ENCODE data around the gene TSPEAR.
"Not testable (repeated sequence)": the region's sequence is repeated elsewhere in the genome, so short reads cannot be mapped to it uniquely, and the experiment has no call there.

The TSPEAR gene

DNA sequence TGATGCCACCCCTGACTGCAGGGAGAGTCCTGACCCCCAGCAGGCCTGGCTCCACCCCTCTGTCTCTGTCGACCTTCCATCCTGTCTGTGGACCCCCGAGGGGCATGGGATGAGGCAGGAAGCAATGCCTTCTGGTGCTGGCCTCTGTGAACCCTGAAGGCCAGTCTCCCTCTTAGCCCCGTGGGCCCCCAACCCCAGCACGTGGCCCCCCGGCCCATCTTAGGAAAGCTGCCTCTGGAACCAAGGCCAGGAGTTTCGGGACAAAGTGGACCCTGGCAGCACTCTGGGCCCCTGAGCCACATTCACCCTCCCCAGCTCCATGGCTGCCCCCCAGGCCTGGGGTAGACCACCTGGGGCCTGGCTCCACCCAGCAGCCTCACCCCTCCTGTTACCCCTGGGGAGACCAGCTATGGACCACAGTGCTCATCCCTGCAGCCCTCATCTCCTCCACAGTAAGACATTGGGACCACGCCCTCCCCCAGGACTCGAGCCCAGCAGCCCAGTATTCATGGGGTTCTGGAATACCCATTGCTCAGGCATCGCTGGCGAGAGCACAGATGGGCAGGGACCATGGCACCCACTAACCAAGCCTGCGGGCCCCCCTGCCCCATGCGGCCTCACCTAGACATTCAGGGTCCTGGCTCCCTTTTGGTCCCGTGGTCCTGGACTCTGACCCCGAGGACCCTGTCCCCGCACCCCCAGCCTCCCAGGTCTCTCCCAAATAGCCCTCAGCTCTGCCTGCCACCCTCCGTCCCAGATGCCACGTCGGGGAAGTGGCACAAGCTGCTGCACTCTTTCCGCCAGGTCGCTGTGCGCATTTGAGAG, 72.7 kb downstream of the TSPEAR start:
- Mint-ChIP-seq H3K27ac (peak overlapping the region; percentile 36), H3K36me3 (ENCODE audit: low read depth) (peaks cover 13% of the 10 kb centered on the region), H3K9me3 (peaks cover 45% of the 10 kb centered on the region), H3K27me3 (ENCODE audit: low read depth) (peaks cover 29% of the 10 kb centered on the region)
- not testable (repeated sequence) for H3K4me1 Mint-ChIP-seq (ENCODE audit: low read depth); H3K4me3 Mint-ChIP-seq

DNA sequence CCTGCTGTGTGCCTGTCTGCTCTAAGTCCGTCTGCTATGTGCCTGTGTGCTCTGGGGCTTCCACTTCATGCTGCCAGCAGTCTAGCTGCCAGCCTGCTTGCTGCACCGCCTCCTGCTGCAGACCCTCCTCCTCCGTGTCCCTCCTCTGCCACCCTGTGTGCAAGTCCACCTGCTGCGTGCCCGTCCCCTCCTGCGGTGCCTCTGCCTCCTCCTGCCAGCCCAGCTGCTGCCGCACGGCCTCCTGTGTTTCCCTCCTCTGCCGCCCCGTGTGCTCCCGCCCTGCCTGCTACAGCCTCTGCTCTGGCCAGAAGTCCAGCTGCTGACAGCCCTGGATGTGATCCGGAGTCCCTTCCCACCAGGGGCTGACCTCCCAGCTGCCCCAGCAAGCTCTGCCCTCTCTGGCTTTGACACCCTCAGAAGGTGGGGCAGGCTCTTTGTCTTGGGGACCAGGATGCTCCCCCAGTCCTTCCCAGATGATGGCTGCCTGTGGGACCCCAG, 73.5 kb downstream of the TSPEAR start:
- Mint-ChIP-seq H3K27ac (peak overlapping the region; percentile 55), H3K27me3 (ENCODE audit: low read depth) (peaks cover 36% of the 10 kb centered on the region), H3K9me3 (peaks cover 43% of the 10 kb centered on the region), H3K36me3 (ENCODE audit: low read depth) (peaks cover 16% of the 10 kb centered on the region)
- not testable (repeated sequence) for H3K4me3 Mint-ChIP-seq; H3K4me1 Mint-ChIP-seq (ENCODE audit: low read depth)

DNA sequence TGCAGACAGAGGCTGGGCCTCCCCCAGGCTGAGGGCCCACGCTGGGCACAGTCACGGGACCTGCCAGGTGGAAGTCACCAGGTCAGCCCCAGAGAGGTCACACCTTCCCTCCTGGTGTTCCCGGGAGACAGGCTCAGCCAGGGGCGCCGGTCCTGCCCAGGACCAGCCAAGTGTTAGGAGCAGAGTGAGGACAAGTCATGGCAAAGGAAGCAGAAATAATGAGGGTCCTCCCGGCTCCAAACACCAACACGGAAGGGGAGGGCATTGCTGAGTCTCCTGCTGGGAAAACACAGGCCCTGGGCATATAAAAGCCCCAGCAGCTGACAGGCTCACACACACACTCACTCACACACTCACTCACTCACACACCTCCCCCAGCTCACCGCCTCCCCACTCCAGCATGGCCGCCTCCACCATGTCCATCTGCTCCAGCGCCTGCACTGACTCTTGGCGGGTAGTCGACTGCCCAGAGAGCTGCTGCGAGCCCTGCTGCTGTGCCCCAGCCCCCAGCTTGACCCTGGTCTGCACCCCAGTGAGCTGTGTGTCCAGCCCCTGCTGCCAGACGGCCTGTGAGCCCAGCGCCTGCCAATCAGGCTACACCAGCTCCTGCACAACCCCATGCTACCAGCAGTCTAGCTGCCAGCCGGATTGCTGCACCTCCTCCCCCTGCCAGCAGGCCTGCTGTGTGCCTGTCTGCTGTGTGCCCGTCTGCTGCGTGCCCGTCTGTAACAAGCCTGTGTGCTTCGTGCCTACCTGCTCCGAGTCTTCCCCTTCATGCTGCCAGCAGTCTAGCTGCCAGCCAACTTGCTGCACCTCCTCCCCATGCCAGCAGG, 74.1 kb downstream of the TSPEAR start, which contains the start of gene KRTAP10-10:
KRTAP10-10 (plus strand) TSS at position 339 of the 833 bp plus-strand sequence; CDS start at position 401, 62 bp downstream.
- no peak within 1 kb of the TSS for H3K4me3 Mint-ChIP-seq
- peaks cover 36% of the 10 kb centered on the region for H3K27me3 Mint-ChIP-seq (ENCODE audit: low read depth)
- peaks cover 44% of the 10 kb centered on the region for H3K9me3 Mint-ChIP-seq
- peaks cover 14% of the 10 kb centered on the region for H3K36me3 Mint-ChIP-seq (ENCODE audit: low read depth)
- peak within 1 kb of the TSS; percentile 55 for H3K27ac Mint-ChIP-seq
- H3K4me1 Mint-ChIP-seq (ENCODE audit: low read depth), result no peaks in the 10 kb centered on the region

DNA sequence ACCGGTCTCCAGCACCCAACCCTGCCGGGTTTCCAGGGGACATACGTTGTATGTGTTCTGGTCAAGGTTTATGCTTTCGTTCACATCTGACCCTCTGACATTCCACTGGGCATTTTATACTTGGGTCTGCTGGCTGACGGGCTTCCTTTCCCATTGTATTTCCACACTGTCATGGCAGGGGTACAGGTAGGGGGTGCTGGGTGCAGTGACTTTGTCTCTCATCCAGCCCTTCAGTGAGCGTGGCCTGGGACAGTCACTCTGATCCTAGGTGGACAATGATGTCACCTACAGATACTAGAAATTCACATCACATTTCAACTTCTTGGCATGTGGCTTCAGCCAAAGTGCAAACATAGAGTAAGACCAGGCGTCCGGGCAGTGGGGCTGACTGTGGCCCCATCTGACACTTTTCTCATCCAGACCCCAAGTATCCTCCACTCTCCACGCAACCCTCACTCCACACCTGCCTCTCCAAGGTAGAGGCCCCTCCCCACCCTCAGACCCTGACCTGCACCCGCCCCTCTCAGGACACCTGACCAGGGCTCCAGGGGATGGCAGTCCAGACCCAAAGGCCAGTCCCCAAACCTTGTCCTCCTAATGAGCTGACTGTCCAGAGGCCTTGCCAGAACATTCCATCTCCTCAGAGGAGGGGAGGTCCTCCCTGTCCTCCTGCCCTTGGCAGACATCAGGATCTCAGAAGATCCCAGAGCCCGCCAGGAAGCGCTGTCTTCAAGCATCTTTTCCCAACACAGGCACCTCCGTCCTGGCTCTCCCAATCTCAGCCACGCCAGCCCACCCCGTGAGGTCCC, 75.0 kb downstream of the TSPEAR start:
- H3K36me3 Mint-ChIP-seq (ENCODE audit: low read depth), result peaks cover 17% of the 10 kb centered on the region
- H3K9me3 Mint-ChIP-seq, result peaks cover 45% of the 10 kb centered on the region
- H3K27ac Mint-ChIP-seq, result no peak overlapping the region
- H3K27me3 Mint-ChIP-seq (ENCODE audit: low read depth), result peaks cover 41% of the 10 kb centered on the region
- H3K4me3 Mint-ChIP-seq, result no peak overlapping the region
- H3K4me1 Mint-ChIP-seq (ENCODE audit: low read depth), result no peaks in the 10 kb centered on the region

DNA sequence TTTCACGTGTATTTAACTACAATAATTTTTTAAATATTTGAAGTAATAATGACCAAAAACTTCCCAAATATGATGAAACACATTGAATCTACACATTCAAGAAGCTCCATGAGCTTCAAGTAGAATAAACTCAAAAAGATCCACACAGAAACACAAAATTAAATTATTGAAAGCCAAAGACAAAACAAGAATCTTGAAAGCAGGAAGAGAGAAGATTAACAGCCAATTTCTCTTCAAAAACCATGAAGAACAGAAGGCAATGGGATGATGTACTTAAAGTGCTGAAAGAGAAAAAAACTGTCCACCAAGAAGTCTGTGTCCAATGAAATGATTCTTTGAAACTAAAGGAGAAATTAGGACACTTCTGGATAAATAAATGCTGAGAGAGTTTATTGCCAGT, 79.3 kb downstream of the TSPEAR start:
- peaks cover 45% of the 10 kb centered on the region for H3K9me3 Mint-ChIP-seq
- H3K36me3 Mint-ChIP-seq (ENCODE audit: low read depth), result peaks cover 21% of the 10 kb centered on the region
- H3K4me3 Mint-ChIP-seq, result no peak overlapping the region
- peaks cover 6% of the 10 kb centered on the region for H3K4me1 Mint-ChIP-seq (ENCODE audit: low read depth)
- peaks cover 46% of the 10 kb centered on the region for H3K27me3 Mint-ChIP-seq (ENCODE audit: low read depth)
- no peak overlapping the region for H3K27ac Mint-ChIP-seq

DNA sequence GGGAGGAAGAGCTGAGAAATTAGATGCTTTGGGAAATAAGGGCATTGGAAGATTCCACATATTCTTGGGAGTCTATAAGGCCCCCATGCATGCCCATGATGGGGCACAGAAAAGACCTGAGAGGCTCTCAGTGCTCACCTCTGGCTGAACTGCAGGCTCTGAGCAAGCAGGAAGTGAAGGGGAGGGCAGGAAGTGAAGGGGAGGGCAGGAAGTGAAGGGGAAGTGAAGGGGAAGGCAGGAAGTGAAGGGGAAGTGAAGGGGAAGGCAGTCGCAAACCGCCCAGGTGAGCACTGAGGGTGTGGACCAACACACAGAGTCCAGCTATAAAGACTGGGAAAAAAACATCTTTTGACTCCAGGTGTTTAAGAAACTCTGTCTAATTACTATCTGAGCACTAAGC, 80.9 kb downstream of the TSPEAR start:
- no peak overlapping the region for H3K4me3 Mint-ChIP-seq

DNA sequence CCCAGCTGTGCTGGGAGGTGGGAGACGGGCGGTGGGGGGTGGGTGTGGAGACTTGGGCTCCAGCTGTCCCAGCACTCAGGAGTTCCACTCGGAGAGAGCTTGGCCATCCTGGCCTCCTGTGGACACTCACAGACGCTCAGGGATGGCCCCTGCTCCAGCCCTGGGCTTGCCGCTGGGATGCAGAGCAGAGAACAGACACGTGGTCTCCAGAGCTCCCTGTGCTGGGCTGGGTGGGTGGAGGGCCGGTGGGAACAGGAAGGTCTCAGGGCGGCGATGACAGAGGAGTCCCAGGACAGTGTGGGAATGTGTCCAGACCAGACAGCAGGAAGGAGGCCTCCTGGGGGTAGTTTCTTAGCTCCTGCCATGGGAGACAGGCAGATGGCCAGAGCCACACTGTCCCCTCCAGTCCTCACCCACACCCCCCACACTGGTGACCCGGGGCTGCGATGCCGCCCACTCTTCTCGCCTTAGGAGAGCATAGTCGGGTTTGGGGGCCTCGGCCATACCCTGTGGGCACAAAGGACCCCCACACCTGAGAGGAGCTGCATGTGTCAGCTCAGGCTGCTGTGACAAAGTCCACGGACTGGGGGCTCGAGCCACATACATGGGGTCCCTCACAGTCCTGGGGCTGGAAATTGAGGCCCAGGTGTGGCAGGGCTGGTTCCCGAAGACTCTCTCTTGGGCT, 82.5 kb downstream of the TSPEAR start:
- Mint-ChIP-seq H3K27me3 (ENCODE audit: low read depth) (peaks cover 34% of the 10 kb centered on the region), H3K9me3 (peaks cover 51% of the 10 kb centered on the region), H3K4me1 (ENCODE audit: low read depth) (peaks cover 6% of the 10 kb centered on the region), H3K36me3 (ENCODE audit: low read depth) (peaks cover 25% of the 10 kb centered on the region), H3K27ac (no peak overlapping the region), H3K4me3 (no peak overlapping the region)

More for the DNA sequence above, 80.9 kb downstream of the TSPEAR start:
- H3K27me3 Mint-ChIP-seq (ENCODE audit: low read depth), result peaks cover 39% of the 10 kb centered on the region
- H3K27ac Mint-ChIP-seq, result no peak overlapping the region
- H3K4me1 Mint-ChIP-seq (ENCODE audit: low read depth), result peaks cover 6% of the 10 kb centered on the region
- H3K36me3 Mint-ChIP-seq (ENCODE audit: low read depth), result peaks cover 21% of the 10 kb centered on the region
- H3K9me3 Mint-ChIP-seq, result peaks cover 45% of the 10 kb centered on the region

DNA sequence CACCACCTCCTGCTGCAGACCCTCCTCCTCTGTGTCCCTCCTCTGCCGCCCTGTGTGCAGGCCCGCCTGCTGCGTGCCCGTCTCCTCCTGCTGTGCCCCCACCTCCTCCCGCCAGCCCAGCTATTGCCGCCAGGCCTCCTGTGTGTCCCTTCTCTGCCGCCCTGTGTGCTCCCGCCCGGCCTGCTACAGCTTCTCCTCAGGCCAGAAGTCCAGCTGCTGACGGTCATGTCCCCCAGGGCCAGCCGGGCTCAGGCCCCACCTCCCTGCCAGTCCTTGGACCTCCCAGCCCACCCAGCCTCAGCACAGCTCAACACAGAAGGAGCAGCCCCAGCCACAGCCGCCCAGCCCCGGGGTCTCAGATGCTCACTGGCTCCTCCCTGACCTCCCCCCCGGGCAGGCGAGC, 83.5 kb downstream of the TSPEAR start:
- Mint-ChIP-seq H3K27me3 (ENCODE audit: low read depth) (peaks cover 29% of the 10 kb centered on the region), H3K36me3 (ENCODE audit: low read depth) (peaks cover 27% of the 10 kb centered on the region), H3K9me3 (peaks cover 54% of the 10 kb centered on the region)
- H3K27ac Mint-ChIP-seq; H3K4me1 Mint-ChIP-seq (ENCODE audit: low read depth); H3K4me3 Mint-ChIP-seq: not testable (repeated sequence)

DNA sequence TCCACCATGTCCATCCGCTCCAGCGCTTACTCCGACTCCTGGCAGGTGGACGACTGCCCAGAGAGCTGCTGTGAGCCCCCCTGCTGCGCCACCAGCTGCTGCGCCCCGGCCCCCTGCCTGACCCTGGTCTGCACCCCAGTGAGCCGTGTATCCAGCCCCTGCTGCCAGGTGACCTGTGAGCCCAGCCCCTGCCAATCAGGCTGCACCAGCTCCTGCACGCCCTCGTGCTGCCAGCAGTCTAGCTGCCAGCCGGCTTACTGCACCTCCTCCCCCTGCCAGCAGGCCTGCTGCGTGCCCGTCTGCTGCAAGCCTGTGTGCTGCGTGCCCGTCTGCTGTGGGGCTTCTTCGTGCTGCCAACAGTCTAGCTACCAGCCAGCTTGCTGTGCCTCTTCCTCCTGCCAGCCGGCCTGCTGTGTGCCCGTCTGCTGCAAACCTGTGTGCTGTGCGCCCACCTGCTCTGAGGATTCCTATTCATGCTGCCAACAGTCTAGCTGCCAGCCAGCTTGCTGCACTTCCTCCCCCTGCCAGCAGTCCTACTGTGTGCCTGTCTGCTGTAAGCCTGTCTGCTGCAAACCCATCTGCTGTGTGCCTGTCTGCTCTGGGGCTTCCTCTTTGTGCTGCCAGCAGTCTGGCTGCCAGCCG, 84.1 kb downstream of the TSPEAR start:
- peaks cover 34% of the 10 kb centered on the region for H3K27me3 Mint-ChIP-seq (ENCODE audit: low read depth)
- H3K4me1 Mint-ChIP-seq (ENCODE audit: low read depth); H3K27ac Mint-ChIP-seq; H3K4me3 Mint-ChIP-seq: not testable (repeated sequence)
- H3K36me3 Mint-ChIP-seq (ENCODE audit: low read depth), result peaks cover 27% of the 10 kb centered on the region
- peaks cover 55% of the 10 kb centered on the region for H3K9me3 Mint-ChIP-seq

DNA sequence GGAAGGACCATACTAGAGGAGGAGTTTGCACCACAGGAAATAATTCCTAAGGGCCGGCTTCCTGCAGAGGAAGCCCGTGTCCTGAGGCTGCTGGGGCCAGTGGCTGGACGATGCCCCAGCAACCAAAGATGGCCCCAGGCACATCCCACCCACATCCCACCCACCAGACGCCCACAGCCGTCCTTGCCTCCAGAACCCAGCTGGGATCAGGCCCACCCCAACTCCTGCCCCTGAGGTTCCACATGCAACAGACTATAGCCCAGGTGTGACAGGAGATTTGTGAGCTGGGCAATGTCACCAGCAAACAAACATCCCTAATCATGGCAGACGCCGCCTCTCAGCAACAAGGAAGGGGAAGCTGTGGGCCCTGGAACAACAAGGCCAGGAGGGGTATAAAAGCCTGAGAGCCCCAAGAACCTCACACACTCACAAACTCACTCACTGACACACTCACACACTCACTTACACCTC, 84.7 kb downstream of the TSPEAR start, which contains the start of gene KRTAP10-9:
KRTAP10-9 (plus strand) TSS at position 421 of the 471 bp plus-strand sequence. CDS start 79 bp downstream, outside the sequence.
- peaks cover 6% of the 10 kb centered on the region for H3K4me1 Mint-ChIP-seq (ENCODE audit: low read depth)
- H3K36me3 Mint-ChIP-seq (ENCODE audit: low read depth), result peaks cover 28% of the 10 kb centered on the region
- no peak within 1 kb of the TSS for H3K4me3 Mint-ChIP-seq
- peaks cover 55% of the 10 kb centered on the region for H3K9me3 Mint-ChIP-seq
- peaks cover 29% of the 10 kb centered on the region for H3K27me3 Mint-ChIP-seq (ENCODE audit: low read depth)
- no peak within 1 kb of the TSS for H3K27ac Mint-ChIP-seq

DNA sequence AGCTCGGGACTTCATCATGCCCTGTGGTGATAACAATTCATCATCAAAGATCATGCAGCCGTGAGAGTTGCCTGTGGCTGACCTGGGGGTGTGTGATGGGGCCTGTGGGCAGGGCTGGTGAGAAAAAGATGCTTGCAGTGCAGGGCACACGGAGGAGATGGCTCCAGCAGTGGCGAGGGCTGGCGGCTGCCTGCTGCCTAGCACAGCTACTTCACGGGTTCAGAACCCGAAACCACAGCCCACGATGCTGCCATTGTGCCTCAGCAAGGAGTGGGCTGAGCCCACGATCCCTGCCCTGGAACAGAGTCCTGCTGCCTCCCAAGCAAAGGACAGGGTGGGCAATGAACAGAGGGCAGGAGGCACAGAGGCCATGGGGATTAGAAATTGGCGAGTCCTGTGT, 85.1 kb downstream of the TSPEAR start:
- peaks cover 6% of the 10 kb centered on the region for H3K4me1 Mint-ChIP-seq (ENCODE audit: low read depth)

DNA sequence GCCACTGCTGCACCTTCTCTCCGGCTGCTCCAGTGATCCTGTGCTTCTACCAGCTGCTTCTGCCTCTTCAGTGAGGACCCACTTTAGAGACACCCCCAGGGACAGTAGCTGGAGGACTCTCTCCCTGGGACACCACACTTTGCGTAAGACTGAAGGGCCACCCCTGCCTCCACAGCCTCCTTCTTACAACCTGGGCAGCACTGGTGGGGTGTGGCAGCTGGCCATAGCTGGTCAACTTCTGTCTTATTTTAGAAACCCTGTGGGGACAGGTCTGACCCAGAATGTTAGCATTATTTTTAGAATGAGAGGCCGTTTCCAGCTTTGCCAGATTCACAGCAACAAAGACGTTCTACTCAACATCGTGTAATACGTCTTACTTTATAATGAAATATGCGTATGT, 85.6 kb downstream of the TSPEAR start:
- no peak overlapping the region for H3K4me3 Mint-ChIP-seq
- no peak overlapping the region for H3K27ac Mint-ChIP-seq
- H3K9me3 Mint-ChIP-seq, result peaks cover 48% of the 10 kb centered on the region
- peaks cover 7% of the 10 kb centered on the region for H3K4me1 Mint-ChIP-seq (ENCODE audit: low read depth)
- peaks cover 28% of the 10 kb centered on the region for H3K27me3 Mint-ChIP-seq (ENCODE audit: low read depth)
- H3K36me3 Mint-ChIP-seq (ENCODE audit: low read depth), result peaks cover 24% of the 10 kb centered on the region

More for the DNA sequence above, 85.1 kb downstream of the TSPEAR start:
- no peak overlapping the region for H3K4me3 Mint-ChIP-seq
- peaks cover 51% of the 10 kb centered on the region for H3K9me3 Mint-ChIP-seq
- no peak overlapping the region for H3K27ac Mint-ChIP-seq
- peaks cover 26% of the 10 kb centered on the region for H3K27me3 Mint-ChIP-seq (ENCODE audit: low read depth)
- H3K36me3 Mint-ChIP-seq (ENCODE audit: low read depth), result peaks cover 25% of the 10 kb centered on the region

DNA sequence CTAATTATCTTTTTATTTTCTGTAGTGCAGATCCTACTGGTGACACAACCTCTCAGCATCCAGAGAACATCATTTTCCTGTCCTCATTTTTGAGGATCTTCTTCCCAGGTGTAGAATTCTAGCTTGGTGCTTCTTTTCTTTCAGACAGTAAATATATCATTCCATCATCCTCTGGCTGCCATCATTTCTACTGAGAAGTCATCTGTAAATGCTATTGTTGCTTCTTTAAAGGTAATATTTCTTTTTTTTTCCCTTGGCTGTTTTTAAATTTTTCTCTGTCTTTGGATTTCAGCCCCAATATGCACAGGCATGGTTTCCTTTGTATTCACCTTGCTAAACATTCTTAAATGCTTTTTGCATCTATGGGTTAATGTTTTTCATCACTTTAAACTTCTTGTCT, 87.8 kb downstream of the TSPEAR start:
- peaks cover 57% of the 10 kb centered on the region for H3K9me3 Mint-ChIP-seq
- peaks cover 17% of the 10 kb centered on the region for H3K4me1 Mint-ChIP-seq (ENCODE audit: low read depth)
- peaks cover 20% of the 10 kb centered on the region for H3K27me3 Mint-ChIP-seq (ENCODE audit: low read depth)
- H3K27ac Mint-ChIP-seq, result no peak overlapping the region
- H3K4me3 Mint-ChIP-seq, result no peak overlapping the region
- H3K36me3 Mint-ChIP-seq (ENCODE audit: low read depth), result peaks cover 36% of the 10 kb centered on the region
